HepG2 (cell line): Measurements from ENCODE around the gene ALDOA.
A peak's percentile ranks its signal among the peaks of the same experiment; 100 is the strongest.

ENCODE experiments used
- BHLHE40 ChIP-seq: IDR thresholded peaks from 2 replicates; pipeline ENCODE4 v1.6.1; 2011; ENCODE audit warnings: low read length, improper control_type of control experiment
- SIN3A ChIP-seq: IDR thresholded peaks from 2 replicates; pipeline ENCODE4 v1.6.1; 2011; ENCODE audit warnings: low read depth, mild to moderate bottlenecking, control low read depth, low read length, borderline replicate concordance
- TAF1 ChIP-seq: sonication (generic); formaldehyde crosslinking; IDR thresholded peaks from 2 replicates; pipeline ENCODE4 v1.4.0; 2020; ENCODE audit warnings: missing genetic modification reagents
- ZNF292 ChIP-seq: sonication (generic); formaldehyde crosslinking; IDR thresholded peaks from 2 replicates; pipeline ENCODE4 v1.8.1; 2022; ENCODE audit warnings: mild to moderate bottlenecking, low read depth, missing genetic modification reagents, borderline replicate concordance
- TF ChIP-seq, protein P1 (sequence below): sonication (generic); formaldehyde crosslinking; IDR thresholded peaks from 2 replicates; pipeline ENCODE4 v1.5.0; 2020; ENCODE audit warnings: mild to moderate bottlenecking, missing genetic modification reagents, moderate library complexity
- TF ChIP-seq, protein P2 (sequence below), 2 experiments: IDR thresholded peaks; 2 replicates each; pipeline ENCODE4 v1.6.1; 2011 to 2012; ENCODE audit warnings: low read length in 2 of 2, borderline replicate concordance in 1 of 2, low read depth in 1 of 2, mild to moderate bottlenecking in 1 of 2, moderate library complexity in 1 of 2
- TF ChIP-seq, protein P3 (sequence below): sonication (generic); formaldehyde crosslinking; conservative IDR thresholded peaks from 2 replicates; pipeline ENCODE4 v1.4.0; 2020; ENCODE audit warnings: missing genetic modification reagents

DNA sequence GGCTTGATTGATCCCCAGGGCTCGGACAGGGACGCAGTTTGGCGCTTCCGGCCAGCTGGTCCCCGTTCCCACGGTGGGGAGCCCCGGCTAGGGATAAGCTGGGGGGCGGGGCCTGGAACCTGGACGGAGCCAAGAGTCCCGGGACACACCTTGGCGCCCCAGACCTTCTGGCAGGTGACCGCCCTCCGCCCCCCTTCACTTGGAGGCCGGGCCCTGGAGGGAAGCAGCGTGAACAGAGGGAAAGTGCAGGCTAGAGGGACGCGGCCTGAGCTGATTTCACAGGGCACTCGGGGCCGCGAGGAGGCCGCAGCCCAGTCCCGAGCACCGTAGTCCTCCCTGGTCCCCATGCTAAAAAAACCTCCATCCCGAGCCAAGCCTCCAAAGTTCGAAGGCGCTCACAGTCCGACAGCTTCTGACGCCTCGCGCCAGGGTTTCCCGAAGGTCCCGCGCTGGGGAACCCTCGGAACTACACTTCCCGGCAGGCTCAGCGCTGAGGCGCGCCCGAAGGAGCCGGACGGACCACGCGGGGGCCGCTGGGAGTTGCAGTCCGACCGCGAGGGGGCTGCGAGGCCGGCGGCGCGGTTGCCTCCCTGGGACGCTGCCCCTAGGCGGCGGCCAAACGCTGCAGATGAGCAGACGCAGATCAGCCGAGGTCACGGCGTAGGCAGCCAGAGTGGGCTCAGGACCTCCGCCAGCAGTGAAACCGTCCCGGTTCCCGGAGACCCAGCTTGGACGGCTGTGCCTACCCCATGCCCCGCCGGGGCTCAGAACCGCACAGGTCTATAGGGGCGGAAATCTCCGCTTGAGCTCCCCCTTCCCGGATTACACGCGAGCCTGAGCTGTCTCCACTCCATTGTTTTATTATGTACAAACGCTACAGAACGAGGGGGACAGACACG, 26.2 kb downstream of the ALDOA start, which contains the start of gene TBX6:
- TF ChIP-seq, protein P1, sequence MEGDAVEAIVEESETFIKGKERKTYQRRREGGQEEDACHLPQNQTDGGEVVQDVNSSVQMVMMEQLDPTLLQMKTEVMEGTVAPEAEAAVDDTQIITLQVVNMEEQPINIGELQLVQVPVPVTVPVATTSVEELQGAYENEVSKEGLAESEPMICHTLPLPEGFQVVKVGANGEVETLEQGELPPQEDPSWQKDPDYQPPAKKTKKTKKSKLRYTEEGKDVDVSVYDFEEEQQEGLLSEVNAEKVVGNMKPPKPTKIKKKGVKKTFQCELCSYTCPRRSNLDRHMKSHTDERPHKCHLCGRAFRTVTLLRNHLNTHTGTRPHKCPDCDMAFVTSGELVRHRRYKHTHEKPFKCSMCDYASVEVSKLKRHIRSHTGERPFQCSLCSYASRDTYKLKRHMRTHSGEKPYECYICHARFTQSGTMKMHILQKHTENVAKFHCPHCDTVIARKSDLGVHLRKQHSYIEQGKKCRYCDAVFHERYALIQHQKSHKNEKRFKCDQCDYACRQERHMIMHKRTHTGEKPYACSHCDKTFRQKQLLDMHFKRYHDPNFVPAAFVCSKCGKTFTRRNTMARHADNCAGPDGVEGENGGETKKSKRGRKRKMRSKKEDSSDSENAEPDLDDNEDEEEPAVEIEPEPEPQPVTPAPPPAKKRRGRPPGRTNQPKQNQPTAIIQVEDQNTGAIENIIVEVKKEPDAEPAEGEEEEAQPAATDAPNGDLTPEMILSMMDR = peak; percentile 95
- TF ChIP-seq, protein P2, sequence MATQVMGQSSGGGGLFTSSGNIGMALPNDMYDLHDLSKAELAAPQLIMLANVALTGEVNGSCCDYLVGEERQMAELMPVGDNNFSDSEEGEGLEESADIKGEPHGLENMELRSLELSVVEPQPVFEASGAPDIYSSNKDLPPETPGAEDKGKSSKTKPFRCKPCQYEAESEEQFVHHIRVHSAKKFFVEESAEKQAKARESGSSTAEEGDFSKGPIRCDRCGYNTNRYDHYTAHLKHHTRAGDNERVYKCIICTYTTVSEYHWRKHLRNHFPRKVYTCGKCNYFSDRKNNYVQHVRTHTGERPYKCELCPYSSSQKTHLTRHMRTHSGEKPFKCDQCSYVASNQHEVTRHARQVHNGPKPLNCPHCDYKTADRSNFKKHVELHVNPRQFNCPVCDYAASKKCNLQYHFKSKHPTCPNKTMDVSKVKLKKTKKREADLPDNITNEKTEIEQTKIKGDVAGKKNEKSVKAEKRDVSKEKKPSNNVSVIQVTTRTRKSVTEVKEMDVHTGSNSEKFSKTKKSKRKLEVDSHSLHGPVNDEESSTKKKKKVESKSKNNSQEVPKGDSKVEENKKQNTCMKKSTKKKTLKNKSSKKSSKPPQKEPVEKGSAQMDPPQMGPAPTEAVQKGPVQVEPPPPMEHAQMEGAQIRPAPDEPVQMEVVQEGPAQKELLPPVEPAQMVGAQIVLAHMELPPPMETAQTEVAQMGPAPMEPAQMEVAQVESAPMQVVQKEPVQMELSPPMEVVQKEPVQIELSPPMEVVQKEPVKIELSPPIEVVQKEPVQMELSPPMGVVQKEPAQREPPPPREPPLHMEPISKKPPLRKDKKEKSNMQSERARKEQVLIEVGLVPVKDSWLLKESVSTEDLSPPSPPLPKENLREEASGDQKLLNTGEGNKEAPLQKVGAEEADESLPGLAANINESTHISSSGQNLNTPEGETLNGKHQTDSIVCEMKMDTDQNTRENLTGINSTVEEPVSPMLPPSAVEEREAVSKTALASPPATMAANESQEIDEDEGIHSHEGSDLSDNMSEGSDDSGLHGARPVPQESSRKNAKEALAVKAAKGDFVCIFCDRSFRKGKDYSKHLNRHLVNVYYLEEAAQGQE (IDR thresholded peaks at IDR 0.05; ENCODE audit: borderline replicate concordance in 1 of 2, low read depth in 1 of 2, low read length in 2 of 2) = no peak
- TF ChIP-seq, protein P3, sequence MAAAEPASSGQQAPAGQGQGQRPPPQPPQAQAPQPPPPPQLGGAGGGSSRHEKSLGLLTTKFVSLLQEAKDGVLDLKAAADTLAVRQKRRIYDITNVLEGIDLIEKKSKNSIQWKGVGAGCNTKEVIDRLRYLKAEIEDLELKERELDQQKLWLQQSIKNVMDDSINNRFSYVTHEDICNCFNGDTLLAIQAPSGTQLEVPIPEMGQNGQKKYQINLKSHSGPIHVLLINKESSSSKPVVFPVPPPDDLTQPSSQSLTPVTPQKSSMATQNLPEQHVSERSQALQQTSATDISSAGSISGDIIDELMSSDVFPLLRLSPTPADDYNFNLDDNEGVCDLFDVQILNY (CRISPR knock-in tag) = peak; percentile 42; the same call in 1 of the 2 replicates
- TF ChIP-seq ZNF292 (CRISPR knock-in tag) = peak; percentile 31; the same call in 1 of the 2 replicates
- TF ChIP-seq SIN3A = peak; percentile 75; the same call in 1 of the 2 replicates
- TF ChIP-seq TAF1 = peak; percentile 74
- TF ChIP-seq BHLHE40 = peak; percentile 23
